ENCODE results near the gene PPT1.

DNA sequence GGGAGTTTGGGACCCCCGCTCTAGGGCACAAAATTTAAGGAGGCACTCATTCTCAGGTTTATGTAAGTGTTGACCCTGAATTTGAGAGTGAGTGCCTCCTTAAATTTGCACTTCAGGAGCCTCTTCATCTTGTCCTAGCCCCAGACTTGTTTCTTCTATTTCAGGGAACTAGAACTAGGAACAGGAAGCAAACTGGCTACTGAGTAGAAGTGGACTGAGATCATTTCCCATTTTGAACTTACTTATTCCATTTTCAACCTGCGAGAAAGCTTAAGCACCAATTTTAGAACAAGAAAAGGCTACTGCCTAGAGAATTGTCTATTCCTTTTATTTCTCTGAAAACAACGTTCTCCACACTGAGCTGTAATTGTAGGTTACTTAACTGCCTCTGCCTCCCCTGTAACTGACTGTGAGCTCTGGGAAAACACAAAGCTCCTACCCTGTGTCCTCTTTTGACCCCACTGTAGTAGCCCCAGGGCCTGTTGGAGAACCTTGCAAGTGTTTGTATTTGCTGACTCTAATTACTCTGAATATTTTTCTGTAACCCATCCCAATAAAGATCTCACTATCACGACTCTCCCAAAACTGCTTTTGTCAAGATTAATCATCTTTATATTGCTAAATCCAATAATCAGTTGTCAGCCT lies 2.5 kb downstream of the PPT1 start:
- TF ChIP-seq POLR2A (IDR thresholded peaks at IDR 0.05), result no peak
- TF ChIP-seq POLR2AphosphoS5 (IDR thresholded peaks at IDR 0.05), result no peak
- TF ChIP-seq, protein P1, sequence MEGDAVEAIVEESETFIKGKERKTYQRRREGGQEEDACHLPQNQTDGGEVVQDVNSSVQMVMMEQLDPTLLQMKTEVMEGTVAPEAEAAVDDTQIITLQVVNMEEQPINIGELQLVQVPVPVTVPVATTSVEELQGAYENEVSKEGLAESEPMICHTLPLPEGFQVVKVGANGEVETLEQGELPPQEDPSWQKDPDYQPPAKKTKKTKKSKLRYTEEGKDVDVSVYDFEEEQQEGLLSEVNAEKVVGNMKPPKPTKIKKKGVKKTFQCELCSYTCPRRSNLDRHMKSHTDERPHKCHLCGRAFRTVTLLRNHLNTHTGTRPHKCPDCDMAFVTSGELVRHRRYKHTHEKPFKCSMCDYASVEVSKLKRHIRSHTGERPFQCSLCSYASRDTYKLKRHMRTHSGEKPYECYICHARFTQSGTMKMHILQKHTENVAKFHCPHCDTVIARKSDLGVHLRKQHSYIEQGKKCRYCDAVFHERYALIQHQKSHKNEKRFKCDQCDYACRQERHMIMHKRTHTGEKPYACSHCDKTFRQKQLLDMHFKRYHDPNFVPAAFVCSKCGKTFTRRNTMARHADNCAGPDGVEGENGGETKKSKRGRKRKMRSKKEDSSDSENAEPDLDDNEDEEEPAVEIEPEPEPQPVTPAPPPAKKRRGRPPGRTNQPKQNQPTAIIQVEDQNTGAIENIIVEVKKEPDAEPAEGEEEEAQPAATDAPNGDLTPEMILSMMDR (IDR thresholded peaks at IDR 0.05 in 8 of 11, conservative IDR thresholded peaks at IDR 0.05 in 3 of 11), result no peak

All from spleen (tissue), 7 donors.